GM21619 (cell line): ENCODE measurements around the gene INO80.
"Not testable (repeated sequence)": the region's sequence is repeated elsewhere in the genome, so short reads cannot be mapped to it uniquely, and the experiment has no call there.

ENCODE experiments used
- ATAC-seq: cut with Tn5 transposase; IDR thresholded peaks from one replicate; pipeline ENCODE4 v1.9.1; 2021; ENCODE audit not compliant: unreplicated experiment

INO80 gene

DNA sequence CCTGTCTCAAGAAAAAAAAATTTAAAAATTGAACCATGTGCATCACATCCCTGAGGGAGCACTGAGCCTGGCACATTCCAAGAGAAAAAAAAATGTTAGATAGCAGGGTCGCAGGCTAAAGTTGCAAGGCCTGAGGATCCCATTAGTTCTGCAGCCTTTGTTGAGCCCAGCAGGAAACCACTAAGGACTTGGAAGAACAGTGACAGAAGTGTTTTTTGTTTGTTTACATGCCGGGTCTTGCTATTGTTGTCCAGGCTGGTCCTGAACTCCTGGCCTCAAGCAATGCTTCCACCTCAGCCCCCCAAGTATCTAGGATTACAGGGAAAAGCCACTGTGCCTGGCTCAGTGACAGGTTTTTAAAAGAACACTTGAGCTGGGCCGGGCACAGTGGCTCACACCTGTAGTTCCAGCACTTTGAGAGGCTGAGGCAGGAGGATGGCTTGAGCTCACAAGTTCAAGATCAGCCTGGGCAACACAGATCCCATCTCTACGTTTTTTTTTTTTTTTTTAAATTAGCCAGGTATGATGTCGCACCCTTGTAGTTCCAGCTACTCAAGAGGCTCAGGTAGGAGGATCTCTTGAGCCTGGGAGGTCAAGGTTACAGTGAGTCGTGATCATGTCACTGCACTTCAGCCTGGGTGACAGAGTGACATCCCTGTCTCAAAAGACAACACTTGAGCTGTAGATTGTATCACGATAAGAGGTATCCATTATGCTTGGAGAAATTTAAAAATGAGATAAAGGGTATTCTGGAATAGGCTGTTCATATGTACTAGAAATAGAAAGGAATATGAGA is 147.6 kb downstream of the INO80 start:
- no peak for ATAC-seq

DNA sequence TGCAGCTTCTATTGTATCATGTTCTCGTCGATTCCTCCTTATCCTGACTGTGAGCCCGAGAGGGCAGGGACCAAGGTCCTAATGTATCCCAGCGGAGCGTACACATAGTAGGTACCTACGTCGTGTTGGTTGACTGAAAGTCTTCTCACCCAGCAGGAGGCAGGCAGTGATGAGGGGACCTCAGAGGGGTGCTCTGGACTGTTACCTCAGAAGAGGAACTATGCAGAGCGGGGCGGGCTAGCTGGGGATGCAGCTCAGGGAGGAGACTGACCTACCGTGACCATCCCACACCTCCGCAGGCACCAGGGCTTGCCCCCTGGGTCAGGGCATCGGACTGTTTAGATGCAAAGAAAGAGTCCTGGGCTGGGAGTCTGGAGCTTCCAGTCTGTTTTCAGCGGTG is 151.4 kb downstream of the INO80 start:
- no peak for ATAC-seq

DNA sequence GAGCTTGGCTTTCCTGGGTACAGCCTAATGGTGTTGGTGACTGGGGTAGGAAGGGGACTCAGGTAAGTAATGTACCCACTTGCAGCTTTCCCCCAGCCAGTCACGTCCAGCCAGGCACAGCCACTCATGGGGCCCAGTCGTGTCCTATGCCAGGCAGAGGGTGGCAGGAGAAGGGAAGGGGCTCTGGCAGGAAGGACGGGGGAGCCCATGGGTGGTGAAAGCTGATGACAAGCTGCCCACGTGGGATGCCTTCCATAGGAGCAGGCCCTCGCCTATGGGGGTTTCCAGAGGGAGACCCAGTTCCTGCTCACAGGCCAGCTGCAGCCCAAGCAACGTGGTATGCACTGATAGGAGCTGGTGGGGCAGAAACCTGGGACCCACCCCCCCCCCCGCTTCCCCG is 152.1 kb downstream of the INO80 start:
- no peak for ATAC-seq

DNA sequence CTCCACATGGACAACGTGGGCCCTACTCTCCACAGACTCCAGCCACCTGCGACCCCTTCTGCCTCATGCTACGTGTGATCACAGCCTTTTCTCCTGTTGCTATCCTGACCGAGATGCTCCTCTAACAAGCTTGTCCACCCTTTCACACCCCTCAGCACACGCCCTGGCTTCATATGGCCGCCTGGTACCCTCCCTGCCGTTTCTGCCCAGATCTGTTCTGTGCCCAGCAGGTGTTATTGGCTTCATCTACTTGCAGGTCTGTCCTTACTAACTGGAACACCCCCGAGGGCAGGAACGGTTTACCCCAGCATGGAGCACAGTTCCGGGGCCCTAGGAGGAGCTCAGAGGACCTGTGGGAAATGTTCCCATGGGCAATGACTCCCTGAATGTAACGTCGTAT is 152.9 kb downstream of the INO80 start:
- no peak for ATAC-seq

DNA sequence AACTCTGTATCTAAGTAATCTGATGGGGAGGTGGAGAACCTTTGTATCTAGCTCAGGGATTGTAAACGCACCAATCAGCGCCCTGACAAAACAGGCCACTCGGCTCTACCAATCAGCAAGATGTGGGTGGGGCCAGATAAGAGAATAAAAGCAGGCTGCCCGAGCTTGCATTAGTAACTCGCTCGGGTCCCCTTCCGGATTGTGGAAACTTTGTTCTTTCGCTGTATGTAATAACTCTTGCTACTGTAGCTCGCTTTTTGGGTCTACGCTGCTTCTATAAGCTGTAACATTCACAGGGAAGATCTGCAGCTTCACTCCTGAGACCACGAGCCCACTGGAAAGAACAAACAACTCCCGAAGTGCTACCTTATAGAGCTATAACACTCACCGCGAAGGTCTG is 153.8 kb downstream of the INO80 start:
- ATAC-seq: not testable (repeated sequence)

DNA sequence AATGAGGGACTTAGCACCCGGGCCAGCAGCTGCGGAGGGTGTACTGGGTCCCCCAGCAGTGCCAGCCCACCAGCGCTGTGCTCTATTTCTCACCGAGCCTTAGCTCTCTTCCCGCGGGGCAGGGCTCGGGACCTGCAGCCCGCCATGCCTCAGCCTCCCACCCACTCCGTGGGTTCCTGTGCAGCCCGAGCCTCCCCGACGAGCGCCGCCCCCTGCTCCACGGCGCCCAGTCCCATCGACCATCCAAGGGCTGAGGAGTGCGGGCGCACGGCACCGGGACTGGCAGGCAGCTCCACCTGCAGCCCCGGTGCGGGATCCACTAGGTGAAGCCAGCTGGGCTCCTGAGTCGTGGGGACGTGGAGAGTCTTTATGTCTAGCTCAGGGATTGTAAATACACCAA is 154.3 kb downstream of the INO80 start:
- ATAC-seq: not testable (repeated sequence)

DNA sequence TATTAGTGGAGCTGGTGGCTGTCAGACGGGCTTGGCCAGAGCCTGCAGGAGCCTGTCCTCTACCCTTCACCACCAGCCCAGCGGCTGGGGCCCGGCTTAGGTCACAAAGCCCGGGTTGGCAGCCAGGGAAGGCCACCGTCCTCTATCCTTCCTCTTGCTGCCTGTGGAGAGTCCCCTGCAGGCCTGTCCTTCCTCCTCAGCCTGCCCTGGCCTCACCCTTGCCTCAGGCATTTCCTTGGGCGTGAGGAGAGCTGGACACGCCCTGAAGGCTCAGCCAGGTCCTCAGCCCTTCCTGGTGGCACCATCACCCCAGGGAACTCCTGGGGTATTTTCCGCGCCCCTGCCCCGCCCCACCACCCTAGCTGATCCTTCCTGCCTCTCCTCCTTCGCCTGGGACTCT is 155.2 kb downstream of the INO80 start:
- no peak for ATAC-seq

DNA sequence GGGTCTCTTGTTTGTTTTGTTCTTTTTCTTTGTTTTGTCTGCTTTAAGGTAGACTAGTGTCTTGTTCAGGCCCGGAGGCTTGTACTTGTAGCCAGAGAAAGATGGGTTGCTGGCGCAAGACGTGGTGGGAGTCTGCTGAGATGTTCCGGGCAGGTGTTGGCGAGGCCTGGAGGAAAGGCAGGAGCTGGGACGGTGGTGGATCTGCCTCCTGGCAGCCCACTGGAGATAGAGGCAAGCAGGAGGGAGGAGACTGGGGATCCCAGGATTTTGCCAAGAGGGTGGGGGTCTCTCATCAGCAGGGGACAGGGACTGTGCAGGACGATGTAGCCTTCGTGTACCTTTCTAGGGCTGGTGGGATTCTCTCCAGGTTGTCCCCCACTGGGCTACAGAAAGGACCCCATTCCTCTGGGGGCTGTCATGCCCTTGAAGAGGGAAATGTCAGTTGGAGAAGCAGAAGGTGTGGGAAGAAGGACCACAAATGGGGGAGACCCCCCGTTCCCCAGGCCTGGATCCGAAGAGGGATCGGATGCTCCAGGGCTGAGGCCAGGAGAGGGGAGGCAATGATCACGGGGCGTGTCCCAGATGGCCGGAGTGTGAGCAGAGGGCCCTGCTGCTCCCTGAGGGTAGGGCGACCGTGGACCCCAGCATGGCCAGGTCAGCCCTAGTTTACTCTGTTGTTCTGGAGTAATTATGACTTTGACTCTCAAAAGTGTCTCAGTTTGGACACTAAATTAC is 155.8 kb downstream of the INO80 start:
- ATAC-seq: no peak

DNA sequence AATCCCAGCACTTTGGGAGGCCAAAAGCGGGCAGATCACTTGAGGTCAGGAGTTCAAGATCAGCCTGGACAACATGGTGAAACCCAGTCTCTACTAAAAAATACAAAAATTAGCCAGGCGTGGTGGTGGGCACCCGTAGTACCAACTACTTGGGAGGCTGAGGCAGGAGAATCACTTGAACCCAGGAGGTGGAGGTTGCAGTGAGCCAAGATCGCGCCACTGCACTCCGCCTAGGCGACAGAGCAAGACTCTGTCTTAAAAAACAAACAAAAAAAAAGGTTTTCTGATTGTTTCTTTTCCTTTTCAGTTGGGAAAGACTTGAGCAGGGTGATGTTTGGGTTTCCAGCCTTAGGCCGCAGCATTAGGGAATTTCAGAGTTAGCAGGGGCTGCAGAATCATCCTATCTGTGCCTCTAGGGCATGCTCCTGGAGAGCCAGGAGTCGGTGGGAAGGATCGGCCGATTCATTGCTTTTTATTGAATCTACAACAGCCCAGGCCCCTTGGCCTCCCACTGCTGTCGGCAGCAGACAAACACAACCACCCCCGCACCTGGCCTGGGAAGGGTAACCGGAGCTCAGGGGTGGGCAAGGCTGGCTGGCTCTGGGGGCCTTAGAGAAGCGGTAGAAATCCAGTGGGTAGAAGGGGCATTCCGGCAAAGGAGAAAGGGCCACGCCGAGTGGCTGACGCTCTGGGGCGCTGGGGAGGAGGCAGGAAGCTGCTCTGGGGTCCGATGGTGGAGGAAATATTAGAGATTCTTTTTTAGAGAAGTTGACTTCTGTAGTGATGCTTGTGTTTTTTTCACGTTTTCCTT is 156.5 kb downstream of the INO80 start:
- no peak for ATAC-seq

DNA sequence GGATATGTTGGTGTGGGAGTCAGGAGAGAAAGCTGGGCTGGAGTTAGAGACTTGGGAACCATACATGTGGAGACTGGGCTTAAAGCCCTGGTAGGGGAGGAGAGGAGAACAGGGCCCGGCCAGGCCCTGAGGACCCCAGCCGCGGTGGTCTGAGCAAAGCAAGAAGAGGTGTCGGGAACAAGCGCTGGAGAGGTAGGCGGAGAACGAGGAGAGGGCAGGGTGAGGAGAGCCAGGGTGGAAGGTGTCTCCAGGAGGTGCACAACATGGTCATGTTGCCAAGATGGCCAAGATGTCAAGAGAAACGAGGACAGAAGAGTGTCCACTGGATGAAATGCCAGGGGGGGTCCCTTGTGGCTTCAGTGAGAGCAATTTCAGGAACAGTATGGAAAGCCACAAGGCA is 157.4 kb downstream of the INO80 start:
- ATAC-seq: no peak

DNA sequence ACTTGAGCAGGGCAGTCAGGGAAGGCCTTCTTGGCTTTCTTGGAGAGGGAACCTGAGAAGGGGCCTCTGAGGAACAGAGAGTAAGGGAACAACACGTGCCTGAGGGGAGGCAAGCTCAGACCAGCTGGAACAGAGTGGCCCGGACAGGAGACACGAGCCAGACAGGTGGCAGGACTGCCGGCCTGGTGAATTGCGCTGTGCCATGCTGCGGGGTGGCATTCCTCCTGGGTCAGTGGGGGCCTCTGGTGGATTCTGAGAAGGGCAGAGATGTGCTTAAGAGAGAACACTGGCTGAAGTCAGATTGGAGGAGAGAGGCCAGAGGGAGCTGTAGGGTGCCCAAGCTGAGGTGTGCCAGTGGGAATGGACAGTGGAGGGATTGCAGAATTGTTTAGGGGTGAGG is 157.9 kb downstream of the INO80 start:
- no peak for ATAC-seq

DNA sequence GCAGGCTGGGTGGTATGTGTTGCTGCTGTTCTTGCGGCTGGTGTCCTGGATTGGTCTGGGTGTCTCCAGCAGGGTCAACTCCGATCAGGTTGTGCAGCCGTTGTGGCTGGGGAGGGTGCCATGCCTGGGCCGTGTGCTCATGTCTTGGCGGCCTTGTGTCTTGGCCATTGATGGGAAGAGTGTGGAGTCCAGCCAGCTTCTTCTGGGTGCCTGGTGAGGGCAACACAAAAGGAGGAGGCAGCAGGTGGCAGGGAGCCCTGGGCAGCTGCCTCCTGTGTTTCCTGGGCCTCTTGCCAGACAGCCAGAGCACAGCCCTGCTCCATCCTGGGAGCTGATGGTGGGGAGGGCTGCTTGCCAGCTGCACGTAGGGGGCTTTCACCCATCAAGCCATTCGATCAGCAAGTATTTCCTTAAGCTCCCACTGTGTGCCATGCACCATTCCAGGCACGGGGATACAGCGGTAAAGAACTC is 158.5 kb downstream of the INO80 start:
- no peak for ATAC-seq

DNA sequence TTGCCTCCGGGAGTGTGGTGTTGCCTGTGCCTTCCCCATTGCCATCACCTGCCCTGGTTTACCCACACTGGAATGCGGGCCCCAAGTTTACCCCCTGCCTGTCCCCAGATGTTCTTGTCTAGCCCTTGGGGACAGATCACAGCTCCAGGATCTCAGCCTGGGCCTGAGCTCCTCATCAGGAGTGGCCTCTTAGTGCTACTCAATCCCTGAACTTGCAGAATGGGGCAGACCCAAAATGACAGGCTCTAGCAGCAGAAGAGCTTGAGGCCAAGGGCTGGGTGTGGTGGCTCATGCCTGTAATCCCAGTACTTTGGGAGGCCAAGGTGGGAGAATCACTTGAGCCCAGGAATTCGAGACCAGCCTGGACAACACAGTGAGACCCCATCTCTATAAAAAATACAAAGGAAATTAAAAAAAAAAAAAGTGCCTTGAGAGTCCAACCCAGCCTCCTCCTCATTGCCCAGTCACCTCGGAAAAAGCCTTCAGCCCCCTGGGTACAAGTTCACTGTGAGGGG is 159.0 kb downstream of the INO80 start:
- no peak for ATAC-seq

DNA sequence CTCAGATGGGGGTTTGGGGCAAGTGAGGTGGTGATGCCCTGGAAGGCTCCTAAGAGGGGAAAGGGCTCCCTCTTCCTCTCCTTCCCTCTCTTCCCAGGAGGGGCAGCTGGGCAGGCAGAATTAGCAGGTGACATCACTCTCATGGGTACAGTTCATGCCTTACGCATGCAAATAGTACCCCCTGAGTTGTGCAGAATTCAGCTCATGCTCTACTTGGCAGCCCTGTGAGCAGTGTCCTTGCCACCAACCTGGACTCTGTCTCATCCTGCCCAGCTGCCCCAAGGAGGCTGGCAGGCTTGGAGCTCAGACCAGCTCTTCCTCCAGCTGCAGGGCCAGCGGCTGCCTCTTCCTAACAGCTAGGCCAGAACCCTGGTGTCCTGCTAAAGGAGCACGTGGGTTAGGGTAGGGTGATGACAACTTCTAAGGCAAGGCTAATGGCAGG is 159.5 kb downstream of the INO80 start:
- no peak for ATAC-seq

DNA sequence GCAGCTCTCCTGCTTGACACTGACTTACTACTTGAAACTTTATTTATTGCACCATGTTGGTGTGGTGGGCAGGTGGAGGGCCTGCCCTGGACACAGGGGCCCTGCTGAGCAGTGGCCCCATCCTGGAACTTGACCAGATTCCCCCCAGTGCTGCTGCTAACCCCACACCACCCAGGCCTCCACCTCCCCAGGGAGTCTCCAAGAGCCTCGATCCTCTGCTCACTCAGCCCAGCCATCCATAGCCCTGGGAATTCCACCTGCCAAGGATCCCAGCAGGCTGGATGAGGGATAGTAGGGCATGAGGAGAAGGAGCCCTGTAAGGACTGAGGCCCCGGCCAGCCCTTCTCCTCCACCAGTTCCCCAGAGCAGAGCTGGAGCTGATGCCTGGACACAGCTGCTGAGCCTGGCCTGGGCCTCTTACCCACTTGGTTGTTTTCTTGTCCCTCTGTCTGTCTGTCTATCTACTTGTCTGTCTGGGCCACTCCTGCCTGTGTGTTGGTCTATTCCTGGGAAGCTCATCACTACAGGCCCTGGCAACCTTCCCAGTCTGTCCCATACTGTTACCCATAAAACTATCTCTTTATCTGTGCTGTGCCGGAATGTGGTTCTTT is 160.0 kb downstream of the INO80 start:
- ATAC-seq: no peak

DNA sequence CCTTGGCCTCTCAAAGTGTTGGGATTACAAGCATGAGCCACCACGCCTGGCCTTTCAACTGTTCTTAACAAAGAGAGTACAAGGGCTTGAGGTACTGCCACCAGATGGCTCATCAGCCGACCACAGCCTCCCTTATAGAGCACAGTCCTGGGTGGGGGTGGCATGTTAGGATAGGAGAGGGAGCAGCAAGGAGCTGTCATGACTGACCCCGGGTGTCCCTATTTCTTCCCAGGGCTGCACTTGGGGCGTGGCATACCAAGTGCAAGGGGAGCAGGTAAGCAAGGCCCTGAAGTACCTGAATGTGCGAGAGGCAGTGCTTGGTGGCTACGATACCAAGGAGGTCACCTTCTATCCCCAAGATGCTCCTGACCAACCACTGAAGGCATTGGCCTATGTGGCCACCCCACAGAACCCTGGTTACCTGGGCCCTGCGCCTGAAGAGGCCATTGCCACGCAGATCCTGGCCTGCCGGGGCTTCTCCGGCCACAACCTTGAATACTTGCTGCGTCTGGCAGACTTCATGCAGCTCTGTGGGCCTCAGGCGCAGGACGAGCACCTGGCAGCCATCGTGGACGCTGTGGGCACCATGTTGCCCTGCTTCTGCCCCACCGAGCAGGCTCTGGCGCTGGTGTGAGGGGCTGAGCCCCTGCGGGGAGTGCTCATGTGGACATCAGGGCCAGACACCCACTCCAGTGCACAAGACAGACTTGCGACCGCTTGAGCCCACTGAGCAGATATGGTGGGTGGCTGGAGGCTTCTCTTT is 160.8 kb downstream of the INO80 start:
- no peak for ATAC-seq

DNA sequence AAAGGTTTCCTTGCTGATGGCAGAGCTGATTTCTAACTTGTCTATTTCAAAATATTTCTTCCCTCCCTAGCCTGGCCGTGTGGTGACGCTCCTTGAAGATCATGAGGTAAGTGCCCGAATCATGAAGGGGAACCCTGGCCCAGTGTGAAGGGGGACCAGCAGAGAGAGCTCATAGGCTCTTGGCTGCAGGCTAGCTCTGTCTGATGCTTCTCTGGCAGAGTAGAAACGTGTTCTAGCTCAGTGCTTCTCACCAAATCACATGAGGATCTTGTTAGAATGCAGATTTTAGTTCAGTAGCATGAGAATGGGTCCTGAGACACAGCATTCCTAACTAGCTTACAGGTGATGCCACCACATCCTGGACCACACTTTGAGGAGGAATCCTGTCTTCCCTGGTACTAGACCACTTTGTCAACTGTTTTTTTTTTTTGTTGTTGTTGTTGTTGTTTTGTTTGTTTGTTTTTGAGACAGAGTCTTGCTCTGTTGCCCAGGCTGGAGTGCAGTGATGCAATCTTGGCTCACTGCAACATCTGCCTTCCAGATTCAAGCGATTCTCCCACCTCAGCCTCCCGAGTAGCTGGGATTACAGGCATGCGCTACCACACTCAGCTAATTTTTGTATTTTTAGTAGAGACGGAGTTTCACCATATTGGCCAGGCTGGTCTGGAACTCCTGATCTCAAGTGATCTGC is 161.8 kb downstream of the INO80 start:
- ATAC-seq: not testable (repeated sequence)

DNA sequence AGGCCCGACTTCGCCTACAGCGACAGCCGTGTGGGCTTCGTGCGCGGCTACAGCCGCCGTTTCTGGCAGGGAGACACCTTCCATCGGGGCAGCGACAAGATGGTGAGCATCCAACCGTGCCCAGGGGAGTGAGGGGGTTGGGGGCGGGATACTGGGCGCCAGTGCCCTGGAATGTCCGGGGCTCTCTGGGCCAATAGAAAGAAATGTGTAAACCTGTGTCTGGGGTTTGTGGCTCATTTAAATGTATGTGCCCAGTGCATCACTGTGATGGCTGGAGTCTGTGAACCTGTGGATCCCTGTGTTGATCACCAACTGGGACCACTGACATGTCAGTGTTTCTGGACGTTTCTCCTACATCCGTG is 162.4 kb downstream of the INO80 start:
- no peak for ATAC-seq

DNA sequence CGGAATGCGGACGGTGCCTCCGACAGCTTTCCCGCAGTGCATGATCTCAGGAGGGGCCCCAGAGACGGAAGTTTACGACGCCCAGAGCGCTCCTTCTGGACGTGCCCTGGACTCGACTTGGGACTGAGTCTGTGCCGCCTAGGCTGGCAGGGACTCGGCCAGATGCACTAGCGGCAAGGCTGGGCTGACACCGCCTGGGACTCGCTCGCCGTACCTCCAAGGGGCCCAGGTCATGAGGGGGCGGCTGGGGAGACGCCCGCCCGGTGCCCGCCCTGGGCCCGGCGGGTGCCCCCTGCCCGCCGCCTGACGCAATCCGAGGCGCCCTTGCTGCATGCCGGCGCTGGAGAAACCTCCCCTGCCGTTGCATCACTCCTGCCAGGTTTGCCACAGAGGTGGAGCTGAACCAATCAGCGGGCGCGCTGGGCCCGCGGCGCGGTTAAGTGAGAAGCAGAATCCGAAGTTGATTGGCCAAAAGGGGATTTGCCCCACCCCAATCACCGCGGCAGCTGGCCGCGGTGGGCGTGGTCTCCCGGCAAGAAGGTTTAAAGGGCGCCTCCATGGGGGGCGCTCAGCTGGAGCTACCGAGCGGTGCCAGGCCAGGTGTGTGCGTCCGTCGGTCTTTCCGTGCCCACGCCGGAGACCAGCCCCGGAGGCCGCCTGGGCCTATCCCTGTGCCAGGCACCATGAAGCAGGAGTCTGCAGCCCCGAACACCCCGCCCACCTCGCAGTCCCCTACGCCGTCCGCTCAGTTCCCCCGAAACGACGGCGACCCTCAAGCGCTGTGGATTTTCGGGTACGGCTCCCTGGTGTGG is 163.0 kb downstream of the INO80 start, which contains the start of gene CHAC1:
TSS of gene CHAC1 (plus strand) at position 571 of the 812 bp plus-strand sequence. CDS start at position 684, 113 bp downstream.
- ATAC-seq: peak; percentile 89
